HFFc6 (cell line): Measurements from ENCODE around the gene SH3RF3. TPM values are rescaled to one million over a fixed set of nuclear protein-coding genes. Genes with fewer than 3 reads are reported as not detected.

Experiments
- DNase-seq: peaks from one replicate; pipeline ENCODE4 v3.0.0-alpha.2; 2018
- H3K27ac Mint-ChIP-seq: 2 replicates; pipeline ENCODE4 v1.8.0; 2020; ENCODE audit warnings: mild to moderate bottlenecking, mixed read lengths
- H3K27me3 Mint-ChIP-seq: 2 replicates; pipeline ENCODE4 v1.8.0; 2021; ENCODE audit warnings: mild to moderate bottlenecking, moderate library complexity, mixed read lengths; ENCODE audit not compliant: insufficient read depth
- H3K36me3 Mint-ChIP-seq: 2 replicates; pipeline ENCODE4 v1.8.0; 2021; ENCODE audit warnings: low read depth, mixed read lengths
- H3K4me1 Mint-ChIP-seq: 2 replicates; pipeline ENCODE4 v1.8.0; 2020; ENCODE audit warnings: low read depth, mixed read lengths
- H3K4me3 Mint-ChIP-seq: 2 replicates; pipeline ENCODE4 v1.8.0; 2020; ENCODE audit warnings: mild to moderate bottlenecking, moderate library complexity, mixed read lengths
- H3K9me3 Mint-ChIP-seq: 2 replicates; pipeline ENCODE4 v1.8.0; 2020; ENCODE audit warnings: mild to moderate bottlenecking, mixed read lengths
- CTCF ChIP-seq: fragments of 200-600 bp; sonication (generic); IDR thresholded peaks from 2 replicates; pipeline ENCODE4 v1.5.0; 2021; ENCODE audit warnings: antibody characterized with exemption, mild to moderate bottlenecking
- total RNA-seq, 6 experiments: library from RNA; stranded (reverse); fragmentation: NEBNext Ultra II Directional; extraction: Animal tissue kit (Norgen Biotek cat#: 25700); gene quantifications; 2 replicates in 1 of 6; 3 replicates in 5 of 6; pipeline ENCODE4 v1.2.3, GENCODE V29; 2021

SH3RF3 gene
- total RNA-seq, 6 experiments from 2014 or later, result 2.4 to 4.4 (median 3.7) TPM

GRCh38 chr2:109479804-109480203 is 350.8 kb downstream of the SH3RF3 start:
- peaks cover 18% of the 10 kb centered on the region for H3K27me3 Mint-ChIP-seq
- no peak overlapping the region for H3K4me3 Mint-ChIP-seq
- H3K27ac Mint-ChIP-seq, result no peak overlapping the region
- no peak for DNase-seq
- peaks cover 30% of the 10 kb centered on the region for H3K4me1 Mint-ChIP-seq
- no peaks in the 10 kb centered on the region for H3K9me3 Mint-ChIP-seq
- H3K36me3 Mint-ChIP-seq, result no peaks in the 10 kb centered on the region
- no peak for TF ChIP-seq CTCF

DNA sequence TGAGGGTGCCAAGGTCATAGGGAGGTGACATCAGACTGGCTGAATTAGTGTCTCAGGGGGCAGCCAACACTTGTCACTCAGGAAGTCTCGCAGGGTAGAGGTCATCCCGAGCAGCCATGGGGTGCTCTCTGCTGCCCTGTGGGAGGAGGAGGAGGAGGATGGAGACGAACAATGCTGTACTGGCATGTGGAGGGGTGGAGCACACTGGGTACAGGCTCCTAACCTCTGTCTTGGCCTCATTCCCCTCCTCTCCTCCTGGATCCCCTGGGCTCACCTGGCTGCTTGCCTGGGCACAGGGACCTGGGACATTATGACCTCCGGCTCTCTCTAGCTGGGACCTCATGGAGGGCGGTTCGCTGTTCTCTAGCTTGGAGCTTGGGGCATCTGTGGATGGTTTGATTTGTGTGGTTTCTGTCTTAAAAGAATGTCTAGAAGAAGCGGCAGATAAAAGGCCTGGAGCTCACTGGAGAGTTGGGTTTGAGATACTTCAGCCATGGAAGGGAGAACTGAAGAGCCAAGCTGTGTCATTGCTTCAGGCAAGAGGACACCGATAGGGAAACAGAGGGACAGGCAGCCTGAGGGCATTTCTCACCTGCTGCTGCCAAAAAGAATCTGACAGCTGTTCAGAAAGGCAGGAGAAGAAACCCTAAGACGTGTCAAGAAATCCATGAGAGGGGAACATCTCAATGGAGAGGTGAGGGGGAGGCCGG is 351.6 kb downstream of the SH3RF3 start:
- Mint-ChIP-seq H3K27me3 (peaks cover 18% of the 10 kb centered on the region), H3K9me3 (no peaks in the 10 kb centered on the region), H3K27ac (no peak overlapping the region), H3K36me3 (no peaks in the 10 kb centered on the region), H3K4me3 (no peak overlapping the region), H3K4me1 (peaks cover 27% of the 10 kb centered on the region)
- DNase-seq, result no peak
- TF ChIP-seq CTCF, result no peak

- Mint-ChIP-seq H3K36me3 (no peaks in the 10 kb centered on the region), H3K4me1 (peaks cover 27% of the 10 kb centered on the region), H3K27me3 (peaks cover 18% of the 10 kb centered on the region), H3K9me3 (no peaks in the 10 kb centered on the region), H3K4me3 (no peak overlapping the region), H3K27ac (no peak overlapping the region)
- no peak for DNase-seq
- TF ChIP-seq CTCF, result no peak
Observed at GRCh38 chr2:109481196-109481555, 352.2 kb downstream of the SH3RF3 start.

GRCh38 chr2:109481599-109481998 is 352.6 kb downstream of the SH3RF3 start:
- no peak overlapping the region for H3K27ac Mint-ChIP-seq

GRCh38 chr2:109482361-109482861 is 353.4 kb downstream of the SH3RF3 start:
- Mint-ChIP-seq H3K9me3 (no peaks in the 10 kb centered on the region), H3K4me3 (no peak overlapping the region), H3K27me3 (peaks cover 18% of the 10 kb centered on the region), H3K36me3 (no peaks in the 10 kb centered on the region), H3K4me1 (peaks cover 30% of the 10 kb centered on the region), H3K27ac (no peak overlapping the region)
- no peak for TF ChIP-seq CTCF
- DNase-seq, result no peak

More at GRCh38 chr2:109481599-109481998, 352.6 kb downstream of the SH3RF3 start:
- peaks cover 18% of the 10 kb centered on the region for H3K27me3 Mint-ChIP-seq
- no peak overlapping the region for H3K4me3 Mint-ChIP-seq
- H3K4me1 Mint-ChIP-seq, result peaks cover 26% of the 10 kb centered on the region
- no peak for DNase-seq
- H3K36me3 Mint-ChIP-seq, result no peaks in the 10 kb centered on the region
- no peaks in the 10 kb centered on the region for H3K9me3 Mint-ChIP-seq
- no peak for TF ChIP-seq CTCF
